Fibroblast of lung (primary cell): ENCODE data around the gene TPO. TPM values are rescaled to one million over a fixed set of nuclear protein-coding genes. Genes with fewer than 3 reads are reported as not detected.

Source experiments
- DNase-seq, 2 donors: peaks; one replicate each; pipeline versions ENCODE4 v3.0.0 to v3.0.0-alpha.2; 2010; ENCODE audit warnings: low read depth in 2 of 2
- H2AFZ ChIP-seq: 2 replicates; pipeline ENCODE4 v1.5.1; 2012; ENCODE audit warnings: low read length, control low read depth, inconsistent platforms
- H3K27ac ChIP-seq: 2 replicates; pipeline ENCODE4 v1.5.1; 2011; ENCODE audit warnings: low read length, control low read depth; ENCODE audit not compliant: insufficient read depth
- H3K27me3 ChIP-seq: 2 replicates; pipeline ENCODE4 v1.5.1; 2011; ENCODE audit warnings: mild to moderate bottlenecking, low read length; ENCODE audit not compliant: control insufficient read depth, insufficient read depth
- H3K36me3 ChIP-seq: 2 replicates; pipeline ENCODE4 v1.5.1; 2011; ENCODE audit warnings: low read length; ENCODE audit not compliant: control insufficient read depth, insufficient read depth
- H3K4me1 ChIP-seq: 2 replicates; pipeline ENCODE4 v1.5.1; 2011; ENCODE audit warnings: low read length; ENCODE audit not compliant: control insufficient read depth, insufficient read depth; ENCODE audit errors: extremely low read depth
- H3K4me2 ChIP-seq: 2 replicates; pipeline ENCODE4 v1.5.1; 2011; ENCODE audit warnings: low read length, control low read depth; ENCODE audit not compliant: insufficient read depth; ENCODE audit errors: extremely low read depth
- H3K4me3 ChIP-seq, 4 experiments: fragments of 200-600 bp in 1 of 4; sonication (generic) in 1 of 4; replicated peaks in 1 of 4; 2 replicates each; pipeline ENCODE4 v1.5.1; 2011 to 2016; ENCODE audit warnings: low read length in 4 of 4, low read depth in 3 of 4, mild to moderate bottlenecking in 3 of 4, control low read depth in 2 of 4, inconsistent platforms in 1 of 4, mixed read lengths in 1 of 4; ENCODE audit not compliant: insufficient read depth in 1 of 4; ENCODE audit errors: control extremely low read depth in 1 of 4
- H3K79me2 ChIP-seq: 2 replicates; pipeline ENCODE4 v1.5.1; 2012; ENCODE audit warnings: mild to moderate bottlenecking, low read length, inconsistent platforms; ENCODE audit not compliant: control insufficient read depth, insufficient read depth
- H3K9ac ChIP-seq: 2 replicates; pipeline ENCODE4 v1.5.1; 2011; ENCODE audit warnings: mild to moderate bottlenecking, low read length, control low read depth; ENCODE audit not compliant: insufficient read depth
- H3K9me3 ChIP-seq: 2 replicates; pipeline ENCODE4 v1.5.1; 2012; ENCODE audit warnings: low read depth, low read length; ENCODE audit not compliant: control insufficient read depth, insufficient read depth
- H4K20me1 ChIP-seq: 2 replicates; pipeline ENCODE4 v1.5.1; 2011; ENCODE audit warnings: low read length; ENCODE audit not compliant: control insufficient read depth, insufficient read depth; ENCODE audit errors: extremely low read depth
- CTCF ChIP-seq, 2 donors: IDR thresholded peaks in 1 of 2; conservative IDR thresholded peaks in 1 of 2; 1 replicate in 1 of 2; 2 replicates in 1 of 2; pipeline ENCODE4 v1.5.1; 2011 to 2012; ENCODE audit warnings: low read length in 2 of 2, control low read depth in 1 of 2, inconsistent platforms in 1 of 2, low read depth in 1 of 2, mild to moderate bottlenecking in 1 of 2
- EZH2 ChIP-seq: IDR thresholded peaks from 2 replicates; pipeline ENCODE4 v1.5.1; 2012; ENCODE audit warnings: low read length, control low read depth, mild to moderate bottlenecking; ENCODE audit errors: missing control alignments
- polyA plus RNA-seq, 2 donors: library from polyadenylated mRNA; depleted of rRNA in 1 of 2; stranded (reverse) in 1 of 2; unstranded in 1 of 2; fragments of >200 nt; gene quantifications; 2 replicates each; pipeline ENCODE4 v1.2.1, GENCODE V29; 2011 to 2012; ENCODE audit warnings: missing spikeins in 1 of 2
- total RNA-seq: library from RNA; depleted of rRNA; stranded (reverse); fragments of >200 nt; gene quantifications from 2 replicates; pipeline ENCODE4 v1.2.1, GENCODE V29; 2014

Gene TPO
- total and polyA plus RNA-seq, 2 donors (not counting 1 experiment from before 2014, with no cell fraction given), result not detected

DNA sequence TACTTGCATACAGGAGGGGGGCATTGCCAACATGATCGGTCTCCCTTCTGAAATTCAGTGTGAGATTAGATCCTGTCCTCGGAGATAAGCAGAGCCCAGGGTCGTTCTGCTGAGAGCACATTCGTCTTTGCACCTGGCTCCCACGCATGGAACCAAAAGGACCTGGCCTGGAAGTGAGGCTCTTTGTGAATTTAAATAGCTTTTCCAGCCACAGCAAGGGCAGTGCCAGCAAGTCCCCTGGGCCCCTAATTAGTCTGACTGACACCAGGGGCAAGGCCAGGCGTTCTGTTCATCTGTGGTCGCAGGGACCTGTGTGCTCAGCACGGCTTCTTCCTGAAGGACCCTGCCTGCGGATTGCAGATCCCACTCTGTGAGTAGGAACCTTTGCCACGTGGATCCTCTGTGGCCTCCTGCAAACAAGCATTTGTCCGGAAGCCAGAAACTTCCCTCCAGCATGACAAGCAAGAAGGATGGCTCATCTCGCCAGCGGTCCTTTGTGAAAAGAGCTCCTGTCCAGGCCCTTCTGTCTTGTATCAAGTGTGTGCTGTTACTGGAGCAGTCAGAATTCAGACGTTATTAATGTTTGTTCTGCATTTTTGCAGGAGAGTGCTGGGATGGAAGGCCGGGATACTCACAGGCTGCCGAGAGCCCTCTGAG, 128.7 kb downstream of the TPO start:
- TF ChIP-seq CTCF (conservative IDR thresholded peaks at IDR 0.05 in 1 of 2, IDR thresholded peaks at IDR 0.05 in 1 of 2; ENCODE audit: low read depth in 1 of 2, low read length in 2 of 2), result no peak
- no peak for TF ChIP-seq EZH2
- H3K27ac ChIP-seq, result no peak overlapping the region
- H4K20me1 ChIP-seq, result no peaks in the 10 kb centered on the region
- H2AFZ ChIP-seq, result no peak overlapping the region
- H3K4me1 ChIP-seq, result no peaks in the 10 kb centered on the region
- no peaks in the 10 kb centered on the region for H3K27me3 ChIP-seq
- H3K36me3 ChIP-seq, result no peaks in the 10 kb centered on the region
- peak in 1 of 2 donors; percentile 14 for DNase-seq
- no peak overlapping the region for H3K9ac ChIP-seq
- no peaks in the 10 kb centered on the region for H3K9me3 ChIP-seq
- H3K4me3 ChIP-seq, result no peak overlapping the region
- no peak overlapping the region for H3K4me2 ChIP-seq
- no peaks in the 10 kb centered on the region for H3K79me2 ChIP-seq

GRCh38 chr2:1542971-1543370, 129.7 kb downstream of the TPO start:
- TF ChIP-seq CTCF (conservative IDR thresholded peaks at IDR 0.05 in 1 of 2, IDR thresholded peaks at IDR 0.05 in 1 of 2; ENCODE audit: low read depth in 1 of 2, low read length in 2 of 2) (no peak), EZH2 (no peak)
- no peak overlapping the region for H3K4me2 ChIP-seq
- H3K4me3 ChIP-seq, result no peak overlapping the region
- H3K4me1 ChIP-seq, result no peaks in the 10 kb centered on the region
- H3K27ac ChIP-seq, result no peak overlapping the region
- H3K9me3 ChIP-seq, result no peaks in the 10 kb centered on the region
- H3K79me2 ChIP-seq, result no peaks in the 10 kb centered on the region
- H3K9ac ChIP-seq, result no peak overlapping the region
- no peaks in the 10 kb centered on the region for H3K36me3 ChIP-seq
- no peak for DNase-seq
- no peak overlapping the region for H2AFZ ChIP-seq
- H4K20me1 ChIP-seq, result no peaks in the 10 kb centered on the region
- H3K27me3 ChIP-seq, result no peaks in the 10 kb centered on the region

DNA sequence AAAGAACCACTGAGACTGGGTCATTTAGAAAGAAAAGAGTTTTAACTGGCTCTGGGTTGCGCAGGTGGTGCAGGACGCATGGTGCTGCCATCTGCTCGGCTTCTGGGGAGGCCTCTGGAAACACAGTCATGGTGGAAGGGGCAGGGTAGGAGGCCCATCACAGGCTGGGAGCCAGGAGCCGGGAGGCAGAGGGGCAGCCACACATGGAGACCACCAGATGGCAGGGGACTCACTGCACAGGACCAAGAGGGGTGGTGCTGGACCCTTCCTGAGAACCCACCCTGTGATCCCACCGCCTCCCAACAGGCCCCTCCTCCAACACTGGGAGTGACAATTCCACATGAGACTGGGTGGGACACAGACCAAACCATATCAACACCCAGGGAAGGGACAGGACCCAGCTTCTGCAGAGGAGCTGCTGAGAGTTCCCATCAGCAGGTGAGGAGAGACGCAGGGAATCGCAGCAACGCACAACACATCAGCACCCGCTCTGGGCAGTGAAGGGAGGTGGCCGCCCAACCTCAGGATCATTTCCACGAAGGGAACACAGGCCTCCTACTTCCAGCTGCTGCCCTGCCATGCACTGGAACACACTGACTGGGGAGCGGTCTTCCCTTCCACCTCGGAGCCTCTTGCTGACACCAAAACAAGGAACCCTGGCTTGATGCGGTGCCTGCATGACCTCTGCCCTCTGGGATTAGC, 130.7 kb downstream of the TPO start:
- DNase-seq, result no peak
- no peaks in the 10 kb centered on the region for H3K4me1 ChIP-seq
- H3K9ac ChIP-seq, result no peak overlapping the region
- no peak overlapping the region for H3K4me3 ChIP-seq
- H3K36me3 ChIP-seq, result no peaks in the 10 kb centered on the region
- H3K27ac ChIP-seq, result no peak overlapping the region
- no peaks in the 10 kb centered on the region for H3K79me2 ChIP-seq
- TF ChIP-seq EZH2, result no peak
- no peak for TF ChIP-seq CTCF (conservative IDR thresholded peaks at IDR 0.05 in 1 of 2, IDR thresholded peaks at IDR 0.05 in 1 of 2; ENCODE audit: low read depth in 1 of 2, low read length in 2 of 2)
- no peak overlapping the region for H2AFZ ChIP-seq
- H3K27me3 ChIP-seq, result no peaks in the 10 kb centered on the region
- H3K4me2 ChIP-seq, result no peak overlapping the region
- no peaks in the 10 kb centered on the region for H4K20me1 ChIP-seq
- H3K9me3 ChIP-seq, result no peaks in the 10 kb centered on the region
